HCT116 (cell line): ENCODE data around the gene PLD6. TPM values are rescaled to one million over a fixed set of nuclear protein-coding genes. Genes with fewer than 3 reads are reported as not detected.

ENCODE experiments used
- ATAC-seq: fragments of 200-7000 bp; cut with Tn5 transposase; 2 replicates; pipeline ENCODE4 v1.9.1; 2020; ENCODE audit warnings: mild to moderate bottlenecking, moderate library complexity
- BruUV-seq: library from RNA; stranded (reverse); fragments of 400-500 nt; replicated peaks from 2 replicates; lab custom pipeline; 2021; lab: Mats Ljungman, UMichigan
- CTCF ChIA-PET: fragments of 300-600 bp; sonication (Branson Sonifier 250); formaldehyde crosslinking; loops from one replicate; lab custom pipeline; 2021; ENCODE audit warnings: antibody characterized with exemption; lab: Charles Lee
- POLR2A ChIA-PET: fragments of 300-600, 350-600 bp; sonication (Branson Sonifier 250); formaldehyde crosslinking; loops from one replicate; lab custom pipeline; 2021; ENCODE audit warnings: antibody characterized with exemption; lab: Charles Lee
- RAD21 ChIA-PET, 2 experiments: fragments of 300-600 bp; sonication (Branson Sonifier 250); formaldehyde crosslinking; loops; one replicate each; lab custom pipeline; 2023; ENCODE audit warnings: low total read pairs in 2 of 2; ENCODE audit not compliant: uncharacterized antibody in 2 of 2, unreplicated experiment in 2 of 2, low non-redundant PET in 1 of 2; lab: Charles Lee
- DNase-seq: peaks from one replicate; pipeline ENCODE4 v3.0.0-alpha.2; 2010; ENCODE audit warnings: low read depth, low spot score
- H2AFZ ChIP-seq: fragments of 200-600 bp; shearing (Covaris generic), sonication (generic); 2 replicates; pipeline ENCODE4 v1.6.1; 2017; ENCODE audit warnings: low read depth, mixed run types, mixed read lengths, antibody characterized with exemption, low read length; ENCODE audit not compliant: poor library complexity, severe bottlenecking
- H3K27ac ChIP-seq: 2 replicates; pipeline ENCODE4 v1.5.1; 2012; ENCODE audit warnings: low read depth, low read length
- H3K27me3 ChIP-seq: fragments of 200-600 bp; sonication (generic); 2 replicates; pipeline ENCODE4 v1.6.1; 2016; ENCODE audit warnings: mixed run types, low read length, mixed read lengths; ENCODE audit not compliant: insufficient read depth
- H3K36me3 ChIP-seq, 2 experiments: fragments of 200-500 bp in 1 of 2; fragments of 200-600 bp in 1 of 2; sonication (Bioruptor generic) in 1 of 2; sonication (generic) in 1 of 2; 2 replicates each; pipeline versions ENCODE4 v1.5.1 to v1.6.1; 2014 to 2016; ENCODE audit warnings: low read length in 2 of 2, inconsistent platforms in 1 of 2, mixed read lengths in 1 of 2, mixed run types in 1 of 2; ENCODE audit not compliant: insufficient read depth in 2 of 2, control insufficient read depth in 1 of 2
- H3K4me1 ChIP-seq, 2 experiments: fragments of 200-600 bp in 1 of 2; sonication (generic) in 1 of 2; 2 replicates each; pipeline versions ENCODE4 v1.5.1 to v1.6.1; 2012 to 2017; ENCODE audit warnings: low read length in 2 of 2, inconsistent platforms in 1 of 2, mild to moderate bottlenecking in 1 of 2, mixed read lengths in 1 of 2, mixed run types in 1 of 2, moderate library complexity in 1 of 2; ENCODE audit not compliant: insufficient read depth in 2 of 2, control insufficient read depth in 1 of 2
- H3K4me2 ChIP-seq: fragments of 200-600 bp; sonication (generic); 2 replicates; pipeline ENCODE4 v1.6.1; 2017; ENCODE audit warnings: mixed run types, low read length, mixed read lengths
- H3K4me3 ChIP-seq, 2 experiments: fragments of 200-600 bp in 1 of 2; sonication (generic) in 1 of 2; replicated peaks in 1 of 2; 2 replicates each; pipeline ENCODE4 v1.5.1; 2011 to 2016; ENCODE audit warnings: low read length in 2 of 2, control low read depth in 1 of 2, low read depth in 1 of 2, mild to moderate bottlenecking in 1 of 2, mixed read lengths in 1 of 2, mixed run types in 1 of 2
- H3K79me2 ChIP-seq: fragments of 200-600 bp; sonication (generic); 2 replicates; pipeline ENCODE4 v1.6.1; 2017; ENCODE audit warnings: mild to moderate bottlenecking, mixed run types, low read length, moderate library complexity, mixed read lengths; ENCODE audit not compliant: insufficient read depth
- H3K9ac ChIP-seq: fragments of 200-600 bp; sonication (generic); 2 replicates; pipeline ENCODE4 v1.6.1; 2016; ENCODE audit warnings: low read length, mixed read lengths
- H3K9me2 ChIP-seq: fragments of 200-600 bp; sonication (generic), shearing (Covaris generic); 2 replicates; pipeline ENCODE4 v1.6.1; 2017; ENCODE audit warnings: mixed run types, mild to moderate bottlenecking, moderate library complexity; ENCODE audit not compliant: insufficient read depth
- H3K9me3 ChIP-seq, 2 experiments: fragments of 200-500 bp in 1 of 2; fragments of 200-600 bp in 1 of 2; sonication (Bioruptor generic) in 1 of 2; sonication (generic) in 1 of 2; 2 replicates each; pipeline ENCODE4 v1.6.1; 2014 to 2017; ENCODE audit warnings: low read length in 2 of 2, mixed read lengths in 2 of 2, inconsistent platforms in 1 of 2, low read depth in 1 of 2, mild to moderate bottlenecking in 1 of 2, mixed run types in 1 of 2, moderate library complexity in 1 of 2; ENCODE audit not compliant: control insufficient read depth in 1 of 2, insufficient read depth in 1 of 2
- H4K20me1 ChIP-seq: fragments of 200-600 bp; sonication (generic), shearing (Covaris generic); 2 replicates; pipeline ENCODE4 v1.6.1; 2017; ENCODE audit warnings: mixed run types, mild to moderate bottlenecking, moderate library complexity; ENCODE audit not compliant: insufficient read depth
- ATF3 ChIP-seq: IDR thresholded peaks from 2 replicates; pipeline ENCODE4 v1.6.1; 2012
- CEBPB ChIP-seq: IDR thresholded peaks from 2 replicates; pipeline ENCODE4 v1.6.1; 2012; ENCODE audit warnings: low read depth
- EZH2 ChIP-seq: fragments of 200-600 bp; sonication (generic); IDR thresholded peaks from 2 replicates; pipeline ENCODE4 v1.6.1; 2017; ENCODE audit warnings: antibody characterized with exemption, mixed run types
- EZH2phosphoT487 ChIP-seq: fragments of 200-600 bp; IDR thresholded peaks from 2 replicates; pipeline ENCODE4 v1.6.1; 2018; ENCODE audit warnings: antibody characterized with exemption, borderline replicate concordance
- JUND ChIP-seq: IDR thresholded peaks from 2 replicates; pipeline ENCODE4 v1.6.1; 2012
- MAX ChIP-seq: IDR thresholded peaks from 2 replicates; pipeline ENCODE4 v1.6.1; 2012
- POLR2AphosphoS5 ChIP-seq: IDR thresholded peaks from 2 replicates; pipeline ENCODE4 v1.6.1; 2011; ENCODE audit warnings: mild to moderate bottlenecking, low read depth, low read length, moderate library complexity
- RAD21 ChIP-seq: IDR thresholded peaks from 2 replicates; pipeline ENCODE4 v1.6.1; 2012; ENCODE audit warnings: low read depth, mild to moderate bottlenecking
- REST ChIP-seq: IDR thresholded peaks from 2 replicates; pipeline ENCODE4 v1.6.1; 2012; ENCODE audit warnings: low read depth
- SRF ChIP-seq: IDR thresholded peaks from 2 replicates; pipeline ENCODE4 v1.6.1; 2012; ENCODE audit warnings: low read depth
- TCF7L2 ChIP-seq: IDR thresholded peaks from 2 replicates; pipeline ENCODE4 v1.7.0; 2011; ENCODE audit warnings: borderline replicate concordance, inconsistent platforms; ENCODE audit not compliant: insufficient read depth, insufficient read length; ENCODE audit errors: extremely low read depth
- YY1 ChIP-seq: IDR thresholded peaks from 2 replicates; pipeline ENCODE4 v1.6.1; 2011; ENCODE audit warnings: low read length, low read depth, moderate library complexity, mild to moderate bottlenecking; ENCODE audit not compliant: insufficient replicate concordance; ENCODE audit errors: extremely low read depth
- ZBTB33 ChIP-seq: IDR thresholded peaks from 2 replicates; pipeline ENCODE4 v1.6.1; 2011; ENCODE audit warnings: mild to moderate bottlenecking, low read length, moderate library complexity; ENCODE audit not compliant: insufficient replicate concordance; ENCODE audit errors: extremely low read depth
- ZFX ChIP-seq: fragments of 450-650 bp; IDR thresholded peaks from 2 replicates; pipeline ENCODE4 v1.6.1; 2017
- ZNF274 ChIP-seq: fragments of 200-500 bp; sonication (Bioruptor generic); IDR thresholded peaks from 2 replicates; pipeline ENCODE4 v1.6.1; 2014; ENCODE audit warnings: mild to moderate bottlenecking, low read depth, low read length, inconsistent platforms
- intact Hi-C: fragments of 100-400 bp; cut with micrococcal nuclease; formaldehyde crosslinking; loops from 2 replicates; pipeline ENCODE4 v1.10.0; 2022
- total RNA-seq: library from RNA; stranded (reverse); gene quantifications from one replicate; pipeline ENCODE4 v1.2.1, GENCODE V29; 2021; ENCODE audit not compliant: unreplicated experiment

The PLD6 gene
- total RNA-seq, 1 experiment from 2014 or later: 15.6 TPM

GRCh38 chr17:17237026-17237799, 31.1 kb upstream of the PLD6 start, which contains the start of gene FLCN (continued):
- TF ChIP-seq TCF7L2 (peak; percentile 52), ZFX (no peak), EZH2phosphoT487 (no peak), RAD21 (no peak)
- TF ChIP-seq, all 23 proteins: peak for 8

- peak overlapping the region; percentile 92 for H3K9ac ChIP-seq
- DNase-seq (no peak), ATAC-seq (peak; percentile 29)
- peak overlapping the region; percentile 89; the same call in 1 of the 2 replicates for H3K27ac ChIP-seq
- ChIA-PET POLR2A (no interaction called here), CTCF (interaction anchor here (1.0 kb wide), 1 partner anchor 33 kb away, joined by 3 read pairs; no protein-coding TSS in a partner anchor), RAD21 (no interaction called here)
- intact Hi-C loops: no loop called here
- no peak overlapping the region for H2AFZ ChIP-seq
- no peaks in the 10 kb centered on the region for H4K20me1 ChIP-seq
- H3K27me3 ChIP-seq: no peaks in the 10 kb centered on the region
- peak overlapping the region; percentile 95 to 96 for H3K4me3 ChIP-seq
- H3K79me2 ChIP-seq: peaks cover 28% of the 10 kb centered on the region
- peak overlapping the region; percentile 100 for H3K4me2 ChIP-seq
- H3K36me3 ChIP-seq: 0 out of 4 replicates have a peak, but pooled peaks cover 0 to under 1% of the 10 kb centered on the region in 2 experiments
- no peaks in the 10 kb centered on the region for H3K9me3 ChIP-seq
- BruUV-seq: TSS peak; percentile 82
- peaks cover 8 to 21% of the 10 kb centered on the region in 2 experiments for H3K4me1 ChIP-seq
- TF ChIP-seq REST: no peak
- TF ChIP-seq EZH2: no peak
- TF ChIP-seq ATF3: no peak
- no peak for TF ChIP-seq JUND
- TF ChIP-seq SRF: no peak
- TF ChIP-seq POLR2AphosphoS5: no peak
- TF ChIP-seq ZFX: no peak
- TF ChIP-seq YY1: no peak
- TF ChIP-seq CEBPB: no peak
- no peak for TF ChIP-seq ZNF274
- TF ChIP-seq ZBTB33: no peak
- no peak for TF ChIP-seq MAX
- no peak for TF ChIP-seq RAD21
- no peaks in the 10 kb centered on the region for H3K9me2 ChIP-seq
Observed at GRCh38 chr17:17236295-17237025, 30.3 kb upstream of the PLD6 start.
